Activated CD4-positive, alpha-beta memory T cell treated with anti-CD3 and anti-CD28 coated beads, Interleukin-2, amount 10 ng/mL, durations not matched to agents 7 days and 5 days (primary cell): ENCODE data around the gene CTNNA2. TPM values are rescaled to one million over a fixed set of nuclear protein-coding genes. Genes with fewer than 3 reads are reported as not detected.

Experiments
- CTCF ChIA-PET: fragments of 350-600 bp; sonication (Branson Sonifier 250); formaldehyde crosslinking; loops from one replicate; lab custom pipeline; 2021; ENCODE audit warnings: antibody characterized with exemption, inconsistent platforms; lab: Charles Lee
- POLR2A ChIA-PET: fragments of 350-600 bp; sonication (Branson Sonifier 250); formaldehyde crosslinking; loops from one replicate; lab custom pipeline; 2021; ENCODE audit warnings: antibody characterized with exemption; lab: Charles Lee
- DNase-seq: peaks from one replicate; pipeline ENCODE4 v3.0.0-alpha.2; 2020
- H3K27ac Mint-ChIP-seq: one replicate; pipeline ENCODE4 v1.8.0; 2021; ENCODE audit warnings: mild to moderate bottlenecking, mixed read lengths
- H3K27me3 Mint-ChIP-seq: one replicate; pipeline ENCODE4 v1.8.0; 2021; ENCODE audit warnings: mixed read lengths
- H3K36me3 Mint-ChIP-seq: one replicate; pipeline ENCODE4 v1.8.0; 2021; ENCODE audit warnings: low read depth, mixed read lengths
- H3K4me1 Mint-ChIP-seq: one replicate; pipeline ENCODE4 v1.8.0; 2021; ENCODE audit warnings: mixed read lengths
- H3K4me3 Mint-ChIP-seq: one replicate; pipeline ENCODE4 v1.8.0; 2021; ENCODE audit warnings: mild to moderate bottlenecking, mixed read lengths
- H3K9me3 Mint-ChIP-seq: one replicate; pipeline ENCODE4 v1.8.0; 2021; ENCODE audit warnings: mixed read lengths
- total RNA-seq, 2 experiments: library from RNA; stranded (reverse); gene quantifications; one replicate each; pipeline ENCODE4 v1.2.3, GENCODE V29; 2021

Gene CTNNA2
- total RNA-seq, 2 experiments from 2014 or later = not detected

GRCh38 chr2:79578952-79579351, 66.1 kb downstream of the CTNNA2 start:
- Mint-ChIP-seq H3K36me3 (no peaks in the 10 kb centered on the region), H3K27me3 (no peaks in the 10 kb centered on the region), H3K27ac (no peak overlapping the region), H3K4me3 (no peak overlapping the region), H3K4me1 (no peaks in the 10 kb centered on the region), H3K9me3 (peaks cover 12% of the 10 kb centered on the region)
- DNase-seq = no peak
- CTCF ChIA-PET = no interaction called here
- POLR2A ChIA-PET = no interaction called here

DNA sequence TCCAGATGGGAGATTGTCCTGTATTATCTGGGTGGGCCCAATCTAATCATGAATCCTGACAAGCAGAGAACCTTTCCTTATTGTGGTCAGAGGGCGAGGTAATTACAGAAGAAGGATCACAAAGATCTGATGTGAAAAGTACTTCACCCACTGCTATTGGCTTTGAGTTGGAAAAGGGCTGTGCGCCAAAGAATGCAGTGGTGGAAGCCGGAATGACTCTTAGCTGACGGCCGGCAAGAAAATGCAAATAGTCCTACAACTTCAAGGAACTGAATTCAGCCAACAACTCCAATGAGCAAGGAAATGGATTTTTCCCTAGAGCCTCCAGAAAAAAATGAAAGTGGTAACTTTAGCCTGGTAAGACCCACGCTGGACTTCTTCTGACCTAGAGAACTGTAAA, 67.3 kb downstream of the CTNNA2 start:
- Mint-ChIP-seq H3K36me3 (no peaks in the 10 kb centered on the region), H3K9me3 (peaks cover 11% of the 10 kb centered on the region), H3K27me3 (no peaks in the 10 kb centered on the region), H3K27ac (no peak overlapping the region), H3K4me3 (no peak overlapping the region), H3K4me1 (no peaks in the 10 kb centered on the region)
- ChIA-PET POLR2A (no interaction called here), CTCF (no interaction called here)
- no peak for DNase-seq

DNA sequence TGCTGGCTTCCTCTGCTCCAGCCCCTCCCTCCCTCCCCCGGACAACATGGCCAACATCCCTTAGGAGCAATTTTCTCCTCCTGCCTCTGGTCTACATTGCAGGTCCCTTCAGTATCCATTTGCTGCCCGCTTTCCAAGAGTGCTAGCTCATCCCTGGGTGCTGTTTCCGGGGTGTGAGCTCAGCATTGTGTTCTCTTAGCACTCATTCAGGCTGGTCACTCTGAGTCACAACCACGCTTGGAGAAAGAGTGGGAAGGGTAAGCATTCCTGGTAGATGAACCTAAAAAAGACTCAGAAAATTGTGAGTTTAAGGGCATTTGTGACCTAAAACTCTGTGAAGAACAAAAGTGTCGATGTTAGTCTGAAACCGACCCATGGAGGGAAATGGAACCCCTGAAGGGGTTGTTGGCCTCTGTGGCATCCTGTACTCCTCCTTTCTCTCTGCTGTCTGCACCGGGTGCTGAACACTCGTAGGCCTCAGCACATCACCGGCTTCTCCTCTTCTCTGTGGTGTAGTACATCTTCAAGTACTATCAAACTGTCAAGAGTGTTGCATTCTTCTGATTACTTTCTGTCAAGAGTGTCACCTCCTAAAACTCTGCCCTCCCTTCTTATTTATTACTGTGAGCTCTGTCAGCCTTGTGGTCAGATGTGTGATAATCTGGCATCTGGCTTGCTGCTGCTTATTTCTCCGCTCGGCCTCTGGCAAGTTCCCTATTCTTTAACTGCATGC, 73.0 kb downstream of the CTNNA2 start:
- ChIA-PET CTCF (no interaction called here), POLR2A (no interaction called here)
- no peak overlapping the region for H3K4me3 Mint-ChIP-seq
- no peak overlapping the region for H3K27ac Mint-ChIP-seq
- H3K27me3 Mint-ChIP-seq = no peaks in the 10 kb centered on the region
- no peaks in the 10 kb centered on the region for H3K36me3 Mint-ChIP-seq
- peaks cover 22% of the 10 kb centered on the region for H3K9me3 Mint-ChIP-seq
- no peak for DNase-seq
- no peaks in the 10 kb centered on the region for H3K4me1 Mint-ChIP-seq

DNA sequence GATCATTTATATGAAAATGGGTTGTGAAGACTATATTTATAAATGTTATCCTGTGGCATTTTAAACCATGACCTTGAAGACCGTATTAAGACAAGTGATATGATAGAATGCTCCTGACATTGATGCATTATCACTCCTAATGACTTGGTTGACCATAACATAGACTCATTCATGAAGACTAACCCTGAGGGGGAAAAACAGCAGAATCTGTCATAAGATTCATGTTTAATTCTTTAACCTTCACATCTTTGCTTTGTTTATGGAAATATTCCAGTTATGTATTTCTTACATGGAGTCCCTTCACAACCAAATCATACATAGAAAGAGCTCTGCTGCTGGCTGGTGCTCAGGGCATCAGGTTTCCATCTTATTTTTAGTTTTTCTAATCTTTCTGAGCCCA, 78.4 kb downstream of the CTNNA2 start:
- DNase-seq = no peak
- peaks cover 16% of the 10 kb centered on the region for H3K9me3 Mint-ChIP-seq

GRCh38 chr2:79593237-79593867, 80.5 kb downstream of the CTNNA2 start:
- peaks cover 8% of the 10 kb centered on the region for H3K9me3 Mint-ChIP-seq
- H3K36me3 Mint-ChIP-seq = no peaks in the 10 kb centered on the region
- H3K27ac Mint-ChIP-seq = no peak overlapping the region
- DNase-seq = no peak
- H3K27me3 Mint-ChIP-seq = no peaks in the 10 kb centered on the region
- H3K4me1 Mint-ChIP-seq = no peaks in the 10 kb centered on the region
- ChIA-PET POLR2A (no interaction called here), CTCF (no interaction called here)
- H3K4me3 Mint-ChIP-seq = no peak overlapping the region

More for the DNA sequence above, 78.4 kb downstream of the CTNNA2 start:
- POLR2A ChIA-PET = no interaction called here
- H3K4me3 Mint-ChIP-seq = no peak overlapping the region
- no peaks in the 10 kb centered on the region for H3K4me1 Mint-ChIP-seq
- CTCF ChIA-PET = no interaction called here
- H3K27me3 Mint-ChIP-seq = no peaks in the 10 kb centered on the region
- no peak overlapping the region for H3K27ac Mint-ChIP-seq
- no peaks in the 10 kb centered on the region for H3K36me3 Mint-ChIP-seq

GRCh38 chr2:79596403-79596802, 83.6 kb downstream of the CTNNA2 start:
- H3K4me3 Mint-ChIP-seq = no peak overlapping the region
- ChIA-PET POLR2A (no interaction called here), CTCF (no interaction called here)
- no peaks in the 10 kb centered on the region for H3K36me3 Mint-ChIP-seq
- no peaks in the 10 kb centered on the region for H3K4me1 Mint-ChIP-seq
- no peak overlapping the region for H3K27ac Mint-ChIP-seq
- no peak for DNase-seq
- H3K27me3 Mint-ChIP-seq = no peaks in the 10 kb centered on the region
- peaks cover 13% of the 10 kb centered on the region for H3K9me3 Mint-ChIP-seq

DNA sequence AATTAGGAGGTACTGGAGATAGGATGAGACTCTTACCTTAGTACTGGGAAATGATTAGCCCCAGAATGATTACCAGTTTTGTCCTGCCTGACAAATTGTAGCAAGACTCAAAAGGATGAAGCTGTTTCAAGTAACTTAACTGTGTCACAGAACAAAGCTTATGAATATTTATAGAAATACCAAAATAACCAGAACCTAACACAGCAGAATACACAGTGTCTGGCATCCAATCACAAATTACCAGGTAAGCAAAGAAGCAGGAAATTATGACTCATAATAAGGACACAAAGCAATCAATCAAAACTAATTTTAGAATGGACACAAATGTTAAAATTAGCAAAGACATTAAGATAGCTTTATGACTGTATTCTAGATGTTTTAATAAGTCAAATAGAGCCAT, 91.9 kb downstream of the CTNNA2 start:
- Mint-ChIP-seq H3K36me3 (no peaks in the 10 kb centered on the region), H3K9me3 (peaks cover 15% of the 10 kb centered on the region), H3K4me3 (no peak overlapping the region), H3K27me3 (no peaks in the 10 kb centered on the region), H3K4me1 (no peaks in the 10 kb centered on the region), H3K27ac (no peak overlapping the region)
- no peak for DNase-seq
- CTCF ChIA-PET = no interaction called here
- POLR2A ChIA-PET = no interaction called here

DNA sequence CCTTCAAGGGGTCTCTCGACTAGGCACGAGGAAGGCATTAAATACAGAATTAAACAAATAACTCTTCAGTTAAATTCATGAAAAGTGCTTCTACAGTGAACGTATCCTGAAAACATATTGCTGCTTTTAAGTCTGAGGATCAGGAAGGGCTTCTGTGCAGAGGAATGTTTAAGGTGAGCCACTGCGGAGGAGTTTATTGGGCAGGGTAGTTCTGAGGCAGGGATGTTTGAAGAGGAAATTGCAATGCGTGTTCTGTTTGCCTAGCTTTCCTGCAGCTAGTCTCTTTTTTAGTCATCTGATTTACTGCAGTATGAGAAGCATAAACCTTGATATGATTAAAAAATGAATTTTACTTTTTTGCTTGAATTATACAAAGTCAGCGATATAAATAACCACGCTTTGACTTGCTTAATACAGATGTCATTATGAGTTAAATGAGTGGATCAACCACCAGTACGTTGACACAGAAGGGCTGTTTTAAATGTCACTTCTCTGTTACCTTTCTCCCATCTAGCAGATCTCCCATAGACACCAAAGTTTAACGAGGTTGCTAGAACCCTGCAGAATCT, 98.7 kb downstream of the CTNNA2 start:
- no peaks in the 10 kb centered on the region for H3K4me1 Mint-ChIP-seq
- H3K36me3 Mint-ChIP-seq = no peaks in the 10 kb centered on the region
- POLR2A ChIA-PET = no interaction called here
- H3K9me3 Mint-ChIP-seq = peaks cover 3% of the 10 kb centered on the region
- H3K4me3 Mint-ChIP-seq = no peak overlapping the region
- no peaks in the 10 kb centered on the region for H3K27me3 Mint-ChIP-seq
- no peak for DNase-seq
- H3K27ac Mint-ChIP-seq = no peak overlapping the region
- CTCF ChIA-PET = no interaction called here

DNA sequence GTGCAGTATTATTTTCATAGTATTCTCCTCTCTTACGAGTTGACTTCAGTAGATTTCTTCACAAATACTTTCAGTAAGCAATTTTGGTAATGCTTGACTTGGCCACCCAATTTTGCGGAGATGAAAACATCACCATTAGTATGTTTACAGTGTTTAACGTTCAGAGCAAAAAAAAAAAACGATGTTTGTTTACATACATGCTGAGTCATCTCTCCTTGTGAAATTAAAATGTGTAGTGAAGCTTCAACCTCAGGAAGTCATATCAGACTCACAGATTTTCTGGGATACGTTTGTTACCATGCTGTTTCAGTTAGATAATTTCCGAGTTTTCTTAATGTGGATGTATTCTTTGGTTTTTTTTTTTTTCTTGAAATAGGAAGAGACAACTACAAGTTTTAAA, 100.1 kb downstream of the CTNNA2 start:
- Mint-ChIP-seq H3K9me3 (peaks cover 7% of the 10 kb centered on the region), H3K27ac (no peak overlapping the region), H3K27me3 (no peaks in the 10 kb centered on the region), H3K4me1 (no peaks in the 10 kb centered on the region), H3K36me3 (no peaks in the 10 kb centered on the region), H3K4me3 (no peak overlapping the region)
- DNase-seq = no peak
- POLR2A ChIA-PET = no interaction called here
- CTCF ChIA-PET = no interaction called here

DNA sequence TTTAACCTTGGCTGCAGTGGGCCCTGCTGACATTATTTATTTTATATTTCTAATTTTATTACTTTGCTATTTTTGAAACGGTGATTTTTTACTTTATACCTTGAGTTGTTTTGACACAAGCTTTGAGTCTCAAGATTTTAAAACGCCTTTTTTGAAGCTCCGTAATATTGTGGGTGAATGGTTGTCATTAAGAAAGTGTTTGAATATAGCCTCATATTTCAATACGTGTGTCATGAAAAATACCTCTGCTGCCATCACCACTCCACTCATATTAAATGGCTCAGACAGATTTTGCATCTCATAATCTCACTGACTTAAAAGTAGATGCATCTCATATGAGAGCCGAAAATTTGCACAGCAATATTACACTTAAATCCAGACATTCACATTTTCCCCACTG, 106.6 kb downstream of the CTNNA2 start:
- Mint-ChIP-seq H3K4me1 (no peaks in the 10 kb centered on the region), H3K27me3 (no peaks in the 10 kb centered on the region), H3K36me3 (no peaks in the 10 kb centered on the region), H3K27ac (no peak overlapping the region), H3K4me3 (no peak overlapping the region), H3K9me3 (peaks cover 12% of the 10 kb centered on the region)
- no peak for DNase-seq
- POLR2A ChIA-PET = no interaction called here
- CTCF ChIA-PET = no interaction called here

- Mint-ChIP-seq H3K27ac (no peak overlapping the region), H3K4me1 (no peaks in the 10 kb centered on the region), H3K9me3 (peaks cover 12% of the 10 kb centered on the region), H3K36me3 (no peaks in the 10 kb centered on the region), H3K27me3 (no peaks in the 10 kb centered on the region), H3K4me3 (no peak overlapping the region)
- CTCF ChIA-PET = no interaction called here
- POLR2A ChIA-PET = no interaction called here
- no peak for DNase-seq
These were observed 107.1 kb downstream of the CTNNA2 start for GRCh38 chr2:79619976-79620375.

- no peak for DNase-seq
- POLR2A ChIA-PET = no interaction called here
- Mint-ChIP-seq H3K27me3 (no peaks in the 10 kb centered on the region), H3K36me3 (no peaks in the 10 kb centered on the region), H3K4me3 (no peak overlapping the region), H3K4me1 (no peaks in the 10 kb centered on the region), H3K9me3 (peaks cover 10% of the 10 kb centered on the region), H3K27ac (no peak overlapping the region)
- CTCF ChIA-PET = no interaction called here
These were observed 107.8 kb downstream of the CTNNA2 start for GRCh38 chr2:79620679-79621078.

- Mint-ChIP-seq H3K36me3 (no peaks in the 10 kb centered on the region), H3K27me3 (no peaks in the 10 kb centered on the region), H3K4me3 (no peak overlapping the region), H3K4me1 (no peaks in the 10 kb centered on the region), H3K27ac (no peak overlapping the region), H3K9me3 (peaks cover 11% of the 10 kb centered on the region)
- CTCF ChIA-PET = no interaction called here
- no peak for DNase-seq
- POLR2A ChIA-PET = no interaction called here
These were observed 108.4 kb downstream of the CTNNA2 start for GRCh38 chr2:79621252-79621651.

- Mint-ChIP-seq H3K27me3 (no peaks in the 10 kb centered on the region), H3K4me1 (no peaks in the 10 kb centered on the region), H3K27ac (no peak overlapping the region), H3K9me3 (peaks cover 14% of the 10 kb centered on the region), H3K4me3 (no peak overlapping the region), H3K36me3 (no peaks in the 10 kb centered on the region)
- DNase-seq = no peak
- ChIA-PET CTCF (no interaction called here), POLR2A (no interaction called here)
These were observed 108.9 kb downstream of the CTNNA2 start for GRCh38 chr2:79621755-79622154.
